ENCODE data around the gene PGLYRP1.

PGLYRP1 gene

DNA sequence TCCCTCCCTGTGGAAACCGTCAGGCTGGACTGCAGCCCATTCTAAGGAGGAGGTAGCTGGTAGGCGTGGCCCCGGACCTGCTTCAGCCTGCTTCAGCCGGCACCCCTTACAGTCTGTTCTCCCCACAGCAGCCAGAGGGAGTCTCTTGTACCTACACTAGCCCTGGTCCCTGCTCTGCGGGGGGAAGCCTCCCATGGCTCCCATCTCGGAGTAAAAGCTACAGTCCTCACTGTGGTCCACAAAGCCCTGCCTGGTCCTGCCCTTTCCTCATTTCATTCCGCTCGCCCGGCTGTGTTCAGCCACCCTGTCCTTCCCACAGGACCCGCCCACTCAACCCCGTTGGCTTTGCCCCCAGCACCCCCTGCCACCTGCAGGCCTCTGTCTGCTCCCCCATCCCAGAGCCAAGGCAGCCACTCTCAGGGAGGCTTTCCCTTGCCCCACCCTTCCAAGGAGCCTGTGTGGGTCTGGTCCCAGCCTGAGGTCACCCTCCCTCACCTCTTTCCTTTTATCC lies 1.3 kb downstream of the PGLYRP1 start:
- no peak for TF ChIP-seq POLR2A (IDR thresholded peaks at IDR 0.05; ENCODE audit: low read depth, low read length)
- no peak for FAIRE-seq
- DNase-seq (ENCODE audit: insufficient read length, low spot score), result no peak

DNA sequence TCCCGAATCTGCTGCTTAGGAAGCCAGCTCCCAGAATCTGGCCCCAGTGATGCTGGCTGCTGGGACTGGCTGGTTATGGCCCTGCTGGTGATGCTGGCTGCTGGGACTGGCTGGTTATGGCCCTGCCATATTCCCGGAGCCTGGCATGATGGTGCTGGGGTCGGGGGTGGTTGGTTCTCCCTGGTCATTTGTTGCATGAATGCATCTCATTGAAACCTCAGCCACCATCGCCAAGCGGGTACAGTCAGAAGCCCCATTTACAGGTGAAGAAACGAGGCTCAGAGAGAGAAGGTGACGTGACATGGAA lies 2.1 kb downstream of the PGLYRP1 start:
- no peak for TF ChIP-seq POLR2A (IDR thresholded peaks at IDR 0.05; ENCODE audit: low read depth, low read length)
- FAIRE-seq, result no peak

DNA sequence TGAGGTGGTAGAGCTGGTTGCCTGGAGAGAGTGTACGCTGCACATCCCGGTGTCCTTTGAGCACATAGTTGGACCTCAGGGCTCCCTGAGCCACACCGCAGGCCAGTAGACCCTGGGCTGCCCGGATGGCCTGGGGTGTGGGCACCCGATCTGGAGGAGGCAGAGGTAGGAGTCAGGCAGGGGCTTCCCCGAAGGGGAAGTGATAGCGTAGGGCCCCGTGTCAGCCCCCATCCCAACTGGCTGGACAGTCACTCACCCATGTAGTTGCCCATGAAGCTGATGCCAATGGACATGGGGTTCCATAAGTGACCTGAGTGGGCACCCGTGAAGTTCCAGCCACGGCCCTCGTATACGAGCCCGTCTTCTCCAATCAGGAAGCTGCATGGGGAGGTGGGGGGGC lies 3.6 kb downstream of the PGLYRP1 start:
- no peak for DNase-seq (ENCODE audit: insufficient read length, low spot score)
- no peak for TF ChIP-seq POLR2A (IDR thresholded peaks at IDR 0.05; ENCODE audit: low read depth, low read length)
- FAIRE-seq, result no peak

More for the DNA sequence above, 2.1 kb downstream of the PGLYRP1 start:
- DNase-seq (ENCODE audit: insufficient read length, low spot score), result no peak

DNA sequence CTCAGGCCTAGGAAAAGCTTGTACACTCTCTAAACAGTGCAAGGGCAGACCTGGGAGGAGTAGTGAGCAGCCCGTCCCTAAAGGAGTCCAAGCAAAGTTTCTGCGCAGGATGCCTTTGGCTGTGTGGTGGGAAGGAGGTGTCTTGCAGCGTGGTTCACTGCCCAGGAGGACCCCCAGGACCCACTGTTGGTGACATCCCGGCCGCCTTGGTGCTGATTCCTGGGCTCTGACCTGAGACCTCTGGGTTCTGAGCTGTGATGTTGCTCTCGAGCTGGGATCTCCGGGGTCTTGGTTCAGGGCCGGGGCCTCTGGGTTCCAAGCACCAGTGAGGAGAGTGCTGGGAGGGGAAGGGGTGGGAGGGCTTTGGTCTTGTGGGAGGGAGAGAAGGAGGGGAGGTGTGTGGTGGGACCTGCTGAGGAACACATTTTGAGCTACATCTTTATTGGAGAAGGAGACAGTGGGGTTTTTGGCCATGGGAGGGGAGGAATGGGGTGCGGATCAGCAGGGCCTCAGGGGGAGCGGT lies 4.1 kb downstream of the PGLYRP1 start:
- FAIRE-seq, result no peak
- no peak for TF ChIP-seq POLR2A (IDR thresholded peaks at IDR 0.05; ENCODE audit: low read depth, low read length)
- DNase-seq (ENCODE audit: insufficient read length, low spot score), result no peak

DNA sequence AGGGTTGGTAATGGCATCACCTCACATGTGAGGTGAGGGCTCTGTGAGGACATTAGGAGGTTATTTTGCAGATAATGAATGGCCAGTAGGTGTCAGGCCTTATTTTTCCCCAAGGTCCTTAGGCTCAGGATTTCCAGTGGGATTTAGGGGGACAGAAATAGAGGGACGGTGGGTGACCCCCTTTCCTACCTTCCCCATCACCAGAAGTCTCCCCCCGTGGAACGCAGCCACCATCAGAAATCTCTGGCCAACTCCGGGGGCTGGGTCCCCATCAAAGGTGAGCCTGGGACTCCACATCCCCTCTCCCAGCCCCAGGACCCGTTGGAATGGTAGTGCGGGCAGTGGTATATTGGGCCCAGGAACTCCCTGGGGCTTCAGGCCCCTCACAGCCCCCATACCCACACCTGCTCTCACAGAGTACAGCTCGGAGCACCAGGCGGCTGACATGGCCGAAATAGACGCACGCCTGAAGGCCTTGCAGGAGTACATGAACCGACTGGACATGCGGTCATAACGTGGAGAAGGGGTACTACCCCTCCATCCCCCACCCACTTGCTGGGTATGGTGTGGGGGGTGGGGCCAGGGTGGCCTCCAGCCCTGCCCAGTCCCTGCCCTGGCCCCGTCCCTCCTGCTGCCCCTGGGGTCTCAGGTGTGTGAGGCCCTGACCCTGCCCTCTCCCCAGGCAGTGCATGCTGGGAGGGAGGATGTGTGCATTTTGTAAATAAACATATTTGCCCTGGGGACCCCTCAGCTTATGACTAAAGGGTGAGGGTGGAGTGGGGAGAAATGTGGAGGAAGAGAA lies 4.8 kb downstream of the PGLYRP1 start:
- DNase-seq (ENCODE audit: insufficient read length, low spot score) (no peak), FAIRE-seq (no peak)
- no peak for TF ChIP-seq POLR2A (IDR thresholded peaks at IDR 0.05; ENCODE audit: low read depth, low read length)

DNA sequence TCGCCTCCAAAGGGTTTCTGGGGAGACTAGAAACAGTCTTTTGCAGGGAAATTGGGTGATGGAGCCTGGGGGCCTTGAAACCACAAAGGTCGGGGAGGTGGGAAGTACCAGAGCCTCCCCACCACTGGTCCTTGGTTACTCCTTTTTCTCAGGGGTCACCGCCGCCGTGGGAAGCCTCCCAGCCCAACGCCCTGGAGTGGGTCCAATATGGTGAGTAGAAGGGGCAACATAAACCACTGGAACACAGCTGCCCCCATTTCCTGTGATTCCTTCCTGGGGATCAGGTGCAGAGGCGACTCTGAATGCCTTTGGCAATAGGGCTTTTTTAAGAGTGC lies 5.8 kb downstream of the PGLYRP1 start:
- TF ChIP-seq POLR2A (IDR thresholded peaks at IDR 0.05; ENCODE audit: low read depth, low read length), result no peak
- no peak for DNase-seq (ENCODE audit: insufficient read length, low spot score)
- FAIRE-seq, result no peak

DNA sequence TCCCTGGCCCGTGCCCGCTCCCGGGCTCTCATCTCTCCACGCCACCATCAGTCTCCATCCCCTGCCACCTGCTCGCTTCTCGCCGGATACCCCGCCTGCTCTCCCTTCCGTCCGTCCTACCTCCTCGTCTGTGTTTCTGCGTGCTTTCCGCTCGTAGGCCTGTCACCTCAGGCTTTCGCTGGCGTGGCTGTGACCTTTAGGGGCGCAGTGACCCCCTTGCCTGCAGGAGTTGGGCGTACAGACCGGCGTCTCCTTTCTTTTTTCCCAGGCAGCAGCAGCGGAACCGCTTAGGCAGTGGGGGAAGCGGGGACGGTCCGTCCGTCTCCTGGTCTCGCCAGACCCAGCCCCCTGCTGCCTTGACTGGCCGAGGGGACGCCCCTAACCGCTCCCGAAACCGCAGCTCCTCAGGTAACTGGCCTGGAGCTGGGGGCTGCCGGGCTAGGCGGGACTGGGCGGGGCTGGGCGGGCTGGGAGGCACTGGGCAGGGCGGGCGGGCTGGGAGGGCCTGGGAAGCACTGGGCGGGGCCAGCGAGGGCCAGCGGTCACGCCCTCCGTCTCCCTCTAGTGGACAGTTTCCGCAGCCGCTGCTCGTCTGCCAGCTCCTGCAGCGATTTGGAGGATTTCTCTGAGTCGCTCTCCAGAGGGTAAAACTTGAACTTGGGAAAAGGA lies 6.3 kb downstream of the PGLYRP1 start:
- no peak for TF ChIP-seq POLR2A (IDR thresholded peaks at IDR 0.05; ENCODE audit: low read depth, low read length)
- FAIRE-seq (no peak), DNase-seq (ENCODE audit: insufficient read length, low spot score) (peak; percentile 68)

DNA sequence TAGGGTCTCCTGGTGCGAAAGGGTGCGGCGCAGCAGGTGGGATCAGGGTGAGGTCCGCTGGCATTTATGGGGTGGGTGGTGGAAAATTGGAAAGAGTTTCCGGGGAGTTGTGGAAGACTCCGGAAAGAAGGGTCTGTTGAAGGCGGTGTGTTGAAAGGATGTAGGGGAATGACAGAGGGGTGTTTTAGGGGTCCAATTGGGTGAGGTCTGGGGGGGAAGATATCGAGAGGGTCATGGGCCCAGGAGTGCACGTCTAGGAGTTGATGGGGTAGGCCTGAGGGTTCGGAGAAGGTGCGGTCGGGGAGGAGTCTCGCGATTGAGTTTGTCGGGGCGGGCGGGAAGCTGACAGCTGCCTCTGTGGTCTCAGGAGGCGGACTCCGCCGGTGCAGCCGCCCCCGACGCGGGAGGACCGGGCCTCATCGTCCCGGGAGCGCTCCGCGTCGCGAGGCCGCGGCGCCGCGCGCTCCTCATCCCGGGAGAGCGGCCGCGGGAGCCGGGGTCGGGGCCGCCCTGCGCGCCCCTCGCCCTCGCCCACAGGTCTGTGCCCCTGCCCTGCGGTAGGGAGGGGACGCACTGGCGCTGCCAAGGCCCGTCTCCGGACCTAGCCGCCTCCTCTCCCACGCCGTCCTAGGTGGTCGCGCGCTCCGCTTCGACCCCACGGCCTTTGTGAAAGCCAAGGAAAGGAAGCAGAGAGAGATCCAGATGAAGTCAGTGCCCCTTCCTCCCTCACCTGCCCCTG lies 7.0 kb downstream of the PGLYRP1 start:
- no peak for DNase-seq (ENCODE audit: insufficient read length, low spot score)
- no peak for FAIRE-seq
- no peak for TF ChIP-seq POLR2A (IDR thresholded peaks at IDR 0.05; ENCODE audit: low read depth, low read length)

DNA sequence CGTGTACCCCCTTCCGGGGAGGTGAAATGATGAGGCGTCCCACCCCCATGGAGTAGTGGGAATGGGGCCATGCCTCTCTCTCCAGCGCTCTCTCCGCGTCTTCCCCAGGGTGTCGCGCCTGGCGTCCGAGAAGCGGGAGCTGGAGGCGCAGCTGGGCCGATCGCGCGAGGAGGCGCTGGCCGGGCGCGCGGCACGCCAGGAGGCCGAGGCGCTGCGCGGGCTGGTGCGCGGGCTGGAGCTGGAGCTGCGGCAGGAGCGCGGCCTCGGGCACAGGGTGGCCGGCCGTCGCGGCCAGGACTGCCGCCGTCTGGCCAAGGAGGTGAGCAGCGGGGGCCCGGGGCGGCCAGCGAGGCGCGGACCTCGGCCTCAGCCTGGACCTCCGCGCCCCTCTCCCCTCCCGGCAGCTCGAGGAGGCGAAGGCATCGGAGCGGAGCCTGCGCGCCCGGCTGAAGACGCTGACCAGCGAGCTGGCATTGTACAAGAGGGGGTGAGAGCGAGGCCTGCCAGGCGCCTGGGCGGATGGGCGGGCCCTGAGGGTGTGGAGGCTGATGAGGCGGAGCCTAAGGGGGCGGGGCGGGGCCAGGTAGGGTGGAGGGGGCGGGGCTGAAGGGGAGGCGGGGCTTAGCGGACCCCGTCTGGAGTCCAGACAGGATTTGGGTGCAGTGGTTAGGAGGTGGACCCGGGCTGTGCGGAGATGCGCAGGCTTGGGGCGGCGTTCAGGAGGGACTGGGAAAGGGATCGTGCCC lies 7.7 kb downstream of the PGLYRP1 start:
- no peak for TF ChIP-seq POLR2A (IDR thresholded peaks at IDR 0.05; ENCODE audit: low read depth, low read length)
- FAIRE-seq (no peak), DNase-seq (ENCODE audit: insufficient read length, low spot score) (no peak)

DNA sequence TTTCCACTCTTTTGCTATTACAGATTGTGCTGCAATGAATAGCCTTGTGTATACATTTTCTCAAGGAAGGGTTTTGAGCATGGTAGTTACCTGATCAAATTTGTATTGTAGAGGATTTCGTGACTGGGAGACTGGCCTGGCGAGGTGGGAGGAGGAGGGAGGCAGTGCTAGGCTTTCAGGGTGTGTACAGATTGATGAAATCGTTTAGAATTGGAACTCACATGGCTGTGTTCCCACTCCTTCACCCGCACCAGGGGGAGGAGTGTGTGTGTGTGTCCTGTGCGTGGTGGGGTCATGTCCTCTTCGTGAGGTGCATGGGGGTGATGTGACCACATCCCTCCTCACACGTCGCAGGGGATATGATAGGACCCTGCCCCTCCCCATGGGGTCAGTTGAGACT lies 8.3 kb downstream of the PGLYRP1 start:
- DNase-seq (ENCODE audit: insufficient read length, low spot score), result no peak
- no peak for FAIRE-seq
- TF ChIP-seq POLR2A (IDR thresholded peaks at IDR 0.05; ENCODE audit: low read depth, low read length), result no peak

DNA sequence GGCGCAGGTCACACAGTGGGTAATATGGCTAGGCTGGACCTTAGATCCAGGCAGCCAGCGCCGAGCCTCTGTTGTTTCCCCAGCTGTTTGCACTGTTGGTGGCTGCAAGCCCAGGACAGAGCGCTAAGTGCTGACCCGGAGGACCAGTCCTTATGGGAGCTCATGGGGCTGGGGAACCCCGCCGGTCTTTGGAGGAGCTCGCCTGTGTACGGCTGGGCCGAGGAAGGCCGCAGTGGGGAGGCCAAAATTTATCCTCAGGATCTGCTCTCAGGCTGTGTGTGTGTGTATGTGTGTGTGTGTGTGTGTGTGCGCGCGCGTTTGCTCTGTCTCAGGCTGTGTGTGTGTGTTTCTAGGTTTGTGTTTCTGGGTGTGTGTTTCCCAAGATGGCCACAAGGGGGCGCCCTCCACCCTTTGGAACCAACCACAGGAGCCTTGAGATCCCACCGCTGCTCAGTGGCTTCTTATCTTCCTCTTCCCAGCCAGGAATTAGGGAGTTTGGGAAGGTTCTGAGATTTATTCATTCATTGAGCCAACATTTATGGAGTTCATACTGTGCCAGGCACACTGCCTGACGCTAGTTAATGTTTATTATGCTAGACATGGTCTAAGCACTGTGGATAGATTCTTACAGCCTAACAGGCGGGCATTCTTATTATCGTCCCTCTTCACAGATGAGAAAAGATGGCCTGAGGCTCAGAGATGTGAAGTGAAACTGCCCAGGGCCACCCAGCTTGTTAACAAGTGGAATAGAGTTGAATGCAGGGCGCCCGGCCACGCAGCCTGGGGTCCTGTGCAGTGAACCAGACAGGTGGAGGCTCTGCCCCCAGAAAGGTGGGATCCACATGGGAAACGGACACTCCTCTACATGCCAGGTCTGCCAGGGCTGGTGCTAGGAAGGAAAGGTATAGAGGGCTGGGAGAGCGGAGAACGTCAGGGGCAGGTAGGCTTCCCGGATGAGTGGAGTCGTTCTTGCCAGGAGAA lies 13.0 kb downstream of the PGLYRP1 start:
- DNase-seq (ENCODE audit: insufficient read length, low spot score), result no peak
- FAIRE-seq, result peak; percentile 48
- TF ChIP-seq POLR2A (IDR thresholded peaks at IDR 0.05; ENCODE audit: low read depth, low read length), result no peak

DNA sequence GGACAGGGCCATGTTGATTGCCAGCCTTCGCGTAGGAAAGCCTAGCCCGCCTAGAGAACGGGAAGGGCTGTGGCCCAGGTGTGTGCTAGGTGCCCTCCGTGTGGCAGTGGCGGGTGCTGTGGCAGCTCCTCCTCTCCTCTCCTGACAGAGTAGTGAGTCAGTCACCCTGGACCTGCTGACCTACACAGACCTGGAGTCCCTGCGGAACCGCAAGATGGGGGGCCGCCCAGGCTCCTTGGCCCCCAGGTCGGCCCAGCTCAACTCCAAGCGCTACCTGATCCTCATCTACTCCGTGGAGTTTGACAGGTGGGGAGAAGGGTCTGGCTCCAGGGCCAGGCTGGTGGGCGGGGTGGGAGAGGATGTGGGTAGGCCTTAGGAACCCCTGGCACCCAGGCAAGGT lies 16.4 kb downstream of the PGLYRP1 start:
- DNase-seq (ENCODE audit: insufficient read length, low spot score) (no peak), FAIRE-seq (no peak)
- no peak for TF ChIP-seq POLR2A (IDR thresholded peaks at IDR 0.05; ENCODE audit: low read depth, low read length)

Data from H54 (cell line).